DMS53 treated with DMSO at 0.1 percent for 48 hours (cell line): ENCODE results near the gene A3GALT2.
A peak's percentile ranks its signal among the peaks of the same experiment; 100 is the strongest.

Source experiments
- DNase-seq: peaks from one replicate; lab custom pipeline; 2025; ENCODE audit not compliant: unreplicated experiment; lab: John Stamatoyannopoulos, UW

The A3GALT2 gene

DNA sequence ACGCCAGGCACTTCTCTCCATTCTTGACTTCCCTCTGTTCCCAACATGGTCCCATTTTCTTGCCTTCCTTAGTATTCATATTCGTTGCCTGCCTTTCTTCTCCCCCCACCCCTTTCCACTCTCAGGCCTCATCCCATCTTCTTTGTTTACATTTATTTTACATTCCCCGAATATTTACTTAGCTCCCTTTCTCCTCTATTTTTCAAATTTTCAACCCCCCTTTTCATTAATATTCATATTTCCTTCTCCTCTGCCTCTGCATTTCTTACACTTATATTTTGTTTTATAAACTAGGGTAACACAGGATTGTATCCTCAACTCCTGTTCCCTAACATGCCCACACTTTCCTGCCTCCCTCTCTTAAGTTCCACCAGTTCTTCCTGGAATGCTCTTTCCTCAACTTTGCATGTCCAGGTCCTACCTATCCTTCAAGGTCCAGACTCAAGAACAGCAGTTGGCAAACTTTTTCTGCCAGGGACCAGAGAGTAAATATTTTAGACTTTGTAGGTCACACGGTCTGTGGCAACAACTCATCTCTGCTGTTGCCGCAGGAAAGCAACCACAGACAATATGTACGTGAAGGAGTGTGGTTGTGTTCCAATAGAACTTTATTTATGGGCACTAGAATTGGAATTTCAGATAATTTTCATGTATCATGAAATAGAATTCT lies 29.8 kb upstream of the A3GALT2 start:
- DNase-seq: no peak

DNA sequence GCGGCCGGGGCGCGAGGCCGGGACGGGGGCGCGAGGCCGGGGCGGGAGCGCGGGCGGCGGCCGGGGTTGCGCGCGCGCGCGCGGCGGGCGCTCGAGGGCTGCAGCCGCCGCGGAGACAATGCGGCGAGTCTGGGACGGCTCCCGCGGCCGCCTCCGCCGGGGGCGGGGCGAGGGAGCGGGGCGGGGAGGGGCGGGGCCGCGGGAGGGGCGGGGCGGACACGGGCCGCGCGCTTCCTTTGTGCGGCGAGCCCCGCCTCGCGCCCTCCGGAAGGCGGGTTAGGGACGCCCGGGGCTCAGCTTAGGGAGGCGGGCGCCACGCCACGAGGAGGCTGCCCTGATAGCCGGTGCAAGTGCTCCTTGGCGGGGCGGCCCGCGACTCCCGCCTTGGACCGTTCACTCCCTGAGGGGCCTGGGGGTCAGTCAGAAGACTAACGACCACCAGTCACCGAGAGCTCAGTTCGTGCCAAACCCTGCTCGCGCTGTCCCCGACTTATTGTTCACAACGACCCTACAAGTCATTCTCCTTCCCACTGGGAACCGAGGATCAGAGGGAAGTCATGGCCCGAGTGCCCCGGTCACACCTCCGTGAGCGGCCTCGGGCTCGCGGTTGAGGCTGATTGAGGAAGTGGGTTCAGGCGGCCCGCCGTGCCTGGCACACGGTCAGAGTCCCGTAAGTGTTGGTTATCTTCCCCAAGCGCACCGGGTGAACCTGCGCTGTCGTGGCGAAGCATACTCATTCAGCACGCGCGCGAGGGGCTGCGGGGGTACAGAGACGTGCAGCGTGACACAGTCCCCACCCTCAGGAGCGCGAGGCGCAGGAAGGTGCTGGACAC lies 29.1 kb upstream of the A3GALT2 start:
- DNase-seq: peak; percentile 74

DNA sequence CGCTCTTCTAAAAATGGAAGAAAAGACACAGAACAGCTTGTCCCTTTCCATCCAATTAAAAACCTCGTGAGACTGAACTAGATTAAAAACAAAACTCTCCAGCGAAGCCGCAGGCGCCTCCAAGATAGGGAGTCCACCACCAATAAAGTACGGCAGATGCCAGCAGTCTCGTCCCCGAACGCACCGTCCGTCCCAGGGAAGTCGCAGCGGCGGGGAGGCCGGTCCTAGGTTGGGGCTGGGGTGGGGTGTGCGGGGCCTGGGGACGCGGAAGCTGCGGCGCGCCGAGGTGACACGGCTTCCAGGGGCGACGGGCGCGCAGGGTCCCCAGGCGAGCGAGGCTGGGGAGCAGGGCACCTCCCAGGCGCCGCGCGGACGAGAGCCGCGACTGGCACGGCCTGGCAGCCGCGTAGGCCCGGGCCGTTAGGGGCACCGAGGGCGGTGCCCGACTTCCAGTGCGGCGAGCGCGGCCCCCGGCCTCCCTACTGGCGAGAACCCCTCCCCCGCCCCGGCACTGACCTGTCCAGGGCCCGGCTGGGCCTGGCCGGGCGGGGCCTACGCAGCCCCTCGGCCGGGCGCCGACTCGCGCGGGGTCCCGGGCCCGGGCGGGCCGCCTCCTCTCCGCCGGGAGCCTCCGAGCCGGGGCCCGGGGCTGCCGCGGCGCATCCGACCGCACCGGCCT lies 28.3 kb upstream of the A3GALT2 start:
- no peak for DNase-seq

DNA sequence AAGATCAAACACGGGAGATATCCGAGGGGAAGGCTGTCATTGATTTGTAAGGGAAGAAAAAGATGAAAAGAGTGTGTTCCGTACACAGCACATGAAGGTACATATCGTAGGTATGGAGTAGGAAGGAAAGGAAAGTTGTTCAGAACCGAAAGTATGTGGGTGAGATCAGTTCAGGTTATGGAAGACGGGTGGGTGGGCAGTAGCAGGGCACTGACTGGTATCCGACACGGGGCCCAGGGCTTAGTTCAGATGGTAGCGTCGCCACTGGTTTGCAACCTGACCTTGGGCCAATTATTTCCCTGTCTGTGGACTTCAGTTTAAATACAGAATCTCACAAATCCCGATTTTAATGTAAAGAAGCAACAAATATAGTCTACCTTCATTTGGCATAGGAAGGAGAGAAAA lies 27.8 kb upstream of the A3GALT2 start:
- no peak for DNase-seq

DNA sequence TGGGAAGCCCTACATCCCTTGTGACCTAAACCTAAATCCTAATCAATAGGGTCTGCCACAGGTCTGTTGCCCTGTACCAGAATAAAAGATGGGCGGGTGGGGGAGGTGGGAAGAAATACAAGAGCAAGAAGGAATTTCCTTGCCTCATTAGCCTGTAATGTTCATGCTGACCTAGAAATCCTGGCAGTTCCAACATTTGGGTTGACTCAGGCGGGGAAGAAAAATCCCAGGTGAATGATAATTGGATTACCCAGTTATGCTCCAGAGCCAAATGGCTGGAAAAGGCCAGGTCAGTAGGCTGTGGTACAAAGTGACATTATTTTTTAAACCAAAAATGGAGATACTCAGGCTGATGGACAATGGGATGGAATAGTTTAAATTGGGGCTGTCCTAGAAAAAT lies 27.3 kb upstream of the A3GALT2 start:
- DNase-seq: no peak

DNA sequence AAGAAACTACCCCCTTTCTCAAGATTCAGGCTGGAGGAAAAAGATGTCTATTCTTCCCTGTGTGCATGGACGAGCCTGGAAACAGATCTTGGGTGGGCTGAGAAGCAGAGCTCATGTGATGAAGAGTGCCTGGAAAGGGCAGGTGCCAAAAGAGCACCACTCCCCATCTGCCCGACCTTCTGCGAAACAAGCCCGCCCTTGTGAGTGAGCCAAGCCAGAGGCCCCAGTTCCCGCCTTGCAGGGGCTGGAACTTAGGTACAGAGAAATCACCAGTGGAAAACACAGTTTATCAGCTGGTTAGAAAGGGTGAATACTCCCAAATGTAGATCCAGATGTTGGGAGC lies 26.7 kb upstream of the A3GALT2 start:
- DNase-seq: no peak

DNA sequence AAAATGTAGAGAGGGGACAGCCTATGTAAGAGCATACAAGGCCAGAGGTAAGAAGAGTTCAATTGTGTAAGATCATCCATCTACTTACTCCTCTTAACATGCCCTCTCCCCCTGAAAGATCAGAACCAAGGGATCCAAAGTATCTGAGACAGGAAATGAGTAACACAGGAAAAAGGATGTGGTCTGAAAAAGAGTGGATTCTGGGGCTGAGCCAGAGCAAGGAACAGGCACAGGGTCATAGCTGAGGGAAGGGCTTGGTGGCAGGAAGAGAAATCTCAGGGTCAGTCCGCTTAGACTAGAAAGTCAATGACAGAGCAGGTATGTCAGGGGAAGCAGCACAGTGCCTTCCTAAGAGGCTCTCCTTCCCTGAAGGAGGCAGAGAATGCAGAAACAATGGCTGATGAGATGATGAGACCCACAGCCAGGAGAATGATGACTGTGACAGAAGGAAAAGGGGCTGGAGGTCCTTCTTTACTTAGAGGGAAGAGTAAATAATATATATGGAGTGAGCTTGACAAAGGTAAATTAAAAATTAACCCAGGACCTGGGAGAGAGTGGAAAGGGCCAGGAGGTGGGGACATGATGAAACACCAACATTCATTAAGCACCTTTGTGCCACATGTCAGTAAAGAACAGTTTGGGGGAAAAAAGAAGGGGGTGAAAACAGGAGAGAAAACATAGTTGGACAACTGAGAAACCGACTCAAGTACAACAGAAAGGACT lies 26.2 kb upstream of the A3GALT2 start:
- DNase-seq: peak; percentile 87

DNA sequence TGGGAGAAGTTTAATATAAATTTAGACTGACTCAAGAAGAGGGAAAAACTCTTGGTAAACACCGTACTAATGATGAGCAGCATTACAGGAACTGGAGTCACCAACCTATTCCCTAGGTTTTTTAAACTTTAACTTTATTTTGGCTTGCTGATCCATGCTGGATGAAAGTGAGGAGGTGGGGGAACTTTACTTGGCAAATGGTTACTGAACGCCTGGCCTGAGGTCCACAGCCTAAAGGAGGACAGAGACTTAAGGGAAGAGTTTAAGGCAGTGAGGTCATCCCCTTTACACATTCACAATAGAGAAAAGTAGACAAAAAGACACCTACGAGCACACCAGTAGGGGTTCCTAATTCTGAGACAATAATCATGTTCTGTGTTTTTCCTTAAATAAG lies 25.6 kb upstream of the A3GALT2 start:
- no peak for DNase-seq

DNA sequence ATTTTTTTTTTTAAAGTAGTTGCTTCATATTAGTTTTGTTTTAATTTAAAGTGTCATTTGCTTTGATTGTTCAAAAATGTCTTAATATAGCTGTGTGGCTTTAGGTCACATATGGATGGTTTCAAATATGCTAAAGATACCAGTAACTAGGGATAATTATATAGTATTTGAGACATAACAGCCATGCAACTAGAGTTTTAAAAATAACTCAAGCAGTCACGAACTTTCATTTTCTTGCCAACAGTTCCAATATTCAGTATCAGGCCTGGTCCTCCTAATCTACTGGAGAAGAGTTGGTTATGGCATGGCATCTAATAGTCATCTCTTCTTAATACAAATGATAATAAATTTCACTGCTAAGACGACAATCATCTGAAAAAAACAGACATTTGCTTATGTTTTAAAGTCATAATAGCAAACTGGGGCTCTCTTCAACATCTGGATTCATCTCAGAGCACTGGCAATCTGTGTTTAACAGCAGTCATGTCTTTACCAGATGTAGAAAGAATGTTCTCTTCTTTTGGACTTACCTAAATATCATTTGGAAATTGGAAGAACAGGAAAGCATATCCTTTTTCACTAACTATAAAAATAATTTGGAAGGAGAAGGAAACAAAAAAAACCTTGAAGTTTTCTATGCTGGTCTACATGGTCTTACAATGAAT lies 24.1 kb upstream of the A3GALT2 start:
- no peak for DNase-seq

DNA sequence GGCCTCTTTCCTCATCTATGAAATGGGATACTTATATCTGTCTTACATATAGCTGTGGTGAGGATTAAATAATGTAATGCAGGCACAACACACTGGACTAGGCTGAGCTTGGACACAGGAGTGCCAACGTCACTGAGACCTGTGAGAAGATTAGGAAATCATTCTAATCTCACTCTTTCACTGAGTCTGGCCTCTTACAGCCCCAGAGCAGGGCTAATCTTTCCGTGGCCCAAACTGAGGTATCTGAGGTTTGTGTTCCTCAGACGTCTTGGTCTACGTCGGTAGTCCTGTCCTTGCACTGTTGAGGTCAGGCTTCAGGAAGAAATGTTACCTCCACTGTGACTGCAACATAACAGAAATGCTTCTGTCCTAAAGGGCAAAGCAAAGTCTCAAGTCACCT lies 22.6 kb upstream of the A3GALT2 start:
- DNase-seq: no peak

DNA sequence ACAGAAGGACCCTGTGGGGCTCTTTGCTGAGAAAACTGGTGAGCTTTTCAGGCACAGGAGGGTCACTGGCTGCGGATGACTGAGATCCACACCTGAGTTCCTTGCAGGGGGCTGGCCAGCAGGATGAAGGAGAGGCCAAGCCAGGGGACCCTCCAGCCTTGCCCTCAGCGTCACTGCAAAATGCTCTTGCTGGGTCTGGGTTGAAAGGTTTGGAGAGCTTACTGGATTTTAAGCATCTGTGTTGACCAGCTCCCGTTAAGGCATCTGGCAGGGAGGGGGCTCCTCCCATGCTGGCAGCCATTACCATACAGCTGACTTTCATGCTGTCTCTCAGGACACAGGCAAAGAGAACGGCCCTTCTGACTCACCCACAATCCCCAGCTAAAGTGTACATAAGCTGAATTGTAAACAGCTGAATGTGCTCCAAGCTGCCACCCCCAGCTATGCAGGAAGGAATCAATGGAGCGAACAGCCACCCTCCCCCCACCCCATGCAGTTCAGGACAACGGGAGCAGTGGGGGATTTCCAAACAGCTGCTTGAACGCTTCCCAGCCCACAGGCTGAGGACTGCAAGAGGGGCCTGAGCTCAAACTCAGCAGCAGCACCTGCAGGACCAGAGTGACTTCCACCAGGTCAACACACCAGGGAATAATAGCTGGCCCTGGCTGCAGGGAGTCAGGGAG lies 21.3 kb upstream of the A3GALT2 start:
- peak; percentile 98 for DNase-seq

DNA sequence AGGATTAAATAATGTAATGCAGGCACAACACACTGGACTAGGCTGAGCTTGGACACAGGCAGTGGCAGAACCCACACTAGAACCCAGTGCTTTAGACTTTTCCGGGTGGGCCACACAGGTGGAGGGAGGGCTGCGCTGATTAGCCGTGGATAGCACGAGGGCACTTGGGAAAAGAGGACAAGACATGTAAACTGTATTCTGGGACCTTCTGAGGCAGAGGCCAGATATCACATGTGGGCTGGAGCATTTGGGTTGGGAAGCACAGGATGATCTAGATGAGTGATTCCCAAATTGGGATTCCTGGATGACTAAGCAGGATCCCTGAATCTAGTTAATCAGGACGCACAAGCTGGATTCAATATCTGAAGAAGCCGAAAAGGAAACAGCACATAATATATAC lies 20.3 kb upstream of the A3GALT2 start:
- DNase-seq: no peak

DNA sequence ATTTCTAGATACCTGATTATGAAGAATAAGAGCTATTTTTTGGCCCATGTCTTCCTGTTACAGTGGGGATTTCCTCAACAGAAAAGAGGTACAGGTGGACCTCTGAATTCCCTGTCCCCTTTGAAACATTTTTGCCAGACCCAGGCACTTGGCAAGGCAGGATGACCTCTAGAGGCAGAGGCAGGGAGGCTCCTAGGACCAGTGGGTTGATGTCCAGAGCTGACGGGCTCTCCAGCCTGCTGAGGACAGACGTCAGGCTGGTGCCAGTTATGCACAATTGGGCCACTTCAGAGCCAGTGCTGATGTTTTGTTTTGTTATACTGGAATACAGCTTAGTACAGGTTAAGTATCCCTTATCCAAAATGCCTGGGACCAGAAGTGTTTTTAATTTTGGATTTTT lies 18.5 kb upstream of the A3GALT2 start:
- no peak for DNase-seq

DNA sequence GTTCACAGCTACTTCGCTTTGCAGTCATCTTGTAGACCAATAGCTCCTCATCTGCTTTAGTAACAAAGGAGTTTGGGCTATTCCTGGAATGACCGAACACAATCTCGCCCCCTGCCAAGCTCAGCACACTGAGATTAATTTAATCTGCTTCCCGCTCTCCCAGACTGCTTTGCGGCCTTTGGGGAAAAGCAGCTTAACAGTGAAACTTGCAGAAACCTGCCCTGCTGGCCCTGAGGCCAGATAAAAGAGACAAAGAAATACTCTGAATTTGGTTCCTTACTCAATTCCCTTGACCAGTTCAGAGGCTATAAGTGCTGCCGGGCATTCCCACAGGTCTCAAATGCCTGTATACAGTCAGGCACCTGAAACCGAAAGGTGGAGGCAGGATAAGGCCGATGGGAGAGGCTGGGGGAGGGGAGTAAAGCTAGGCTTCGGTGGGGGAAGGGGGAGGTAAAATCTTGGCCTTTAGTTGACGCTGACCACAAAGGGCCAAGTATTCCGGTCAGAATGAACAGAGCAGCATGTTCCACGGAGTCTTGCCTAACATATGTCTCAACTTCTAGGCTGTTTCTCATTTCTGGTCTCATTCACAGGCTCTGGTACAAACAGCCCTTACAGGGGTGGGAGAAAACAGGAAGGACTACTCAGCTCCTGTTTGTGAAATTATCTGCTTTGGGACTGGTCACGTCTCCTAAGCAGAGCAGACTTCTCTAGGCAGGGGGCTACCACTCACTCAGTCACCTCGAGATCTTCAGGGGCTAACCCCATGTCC lies 17.7 kb upstream of the A3GALT2 start:
- DNase-seq: no peak

DNA sequence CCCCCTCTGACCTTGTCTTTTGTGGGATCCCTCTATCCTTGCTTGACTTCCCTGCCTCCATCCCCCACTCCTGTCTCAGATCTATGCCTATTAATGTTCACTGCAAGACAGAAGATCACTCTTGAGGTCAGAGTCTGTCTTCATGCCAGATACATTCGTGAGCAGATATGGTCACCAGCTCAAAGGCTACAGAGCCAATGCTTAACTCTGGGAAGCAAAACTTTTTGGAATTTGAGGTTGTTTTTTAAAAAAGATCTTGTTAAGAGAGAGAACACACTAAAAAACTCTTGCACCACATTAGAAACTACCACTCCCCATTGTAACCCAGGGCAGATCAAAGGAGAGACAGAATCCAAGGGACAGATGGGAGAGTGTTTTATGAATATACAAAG lies 17.1 kb upstream of the A3GALT2 start:
- DNase-seq: no peak

DNA sequence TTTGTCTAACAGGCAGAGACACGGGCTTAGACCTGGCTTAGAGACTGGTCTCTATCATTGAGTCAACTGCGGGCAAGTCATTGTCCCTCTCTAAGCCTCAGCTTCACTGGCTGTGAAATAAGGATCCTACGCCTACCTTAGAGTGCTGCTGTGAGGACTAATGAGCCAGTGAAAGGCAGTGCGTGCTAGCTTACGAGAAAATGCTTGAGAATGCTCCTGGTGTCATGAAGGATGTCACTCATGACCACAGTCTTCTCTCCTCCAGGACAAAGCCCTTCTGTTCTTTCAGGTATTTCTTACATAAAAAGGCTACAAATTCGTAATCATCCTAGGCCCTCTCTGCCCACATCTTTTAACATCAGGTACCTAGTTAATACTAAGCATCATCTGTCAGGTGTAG lies 16.5 kb upstream of the A3GALT2 start:
- DNase-seq: no peak

DNA sequence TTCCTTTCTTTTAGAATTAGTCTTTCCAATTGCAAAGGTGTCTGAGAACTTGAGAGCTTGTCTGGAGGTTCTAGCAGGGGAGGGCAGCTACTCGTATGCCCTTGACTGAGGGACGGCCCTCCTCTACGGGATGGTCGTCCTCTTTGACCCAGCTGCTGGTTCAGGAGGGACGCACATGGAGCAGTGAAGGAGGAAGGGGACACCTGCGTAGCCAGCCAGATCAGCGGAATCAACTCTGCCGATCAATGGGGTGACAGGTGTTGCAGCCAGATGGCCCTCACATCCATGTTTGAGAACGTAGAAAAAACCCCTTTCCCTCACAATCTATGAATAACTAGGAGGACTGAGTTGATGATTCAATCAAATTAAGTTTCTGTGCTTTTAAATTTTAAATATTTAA lies 15.7 kb upstream of the A3GALT2 start:
- no peak for DNase-seq

DNA sequence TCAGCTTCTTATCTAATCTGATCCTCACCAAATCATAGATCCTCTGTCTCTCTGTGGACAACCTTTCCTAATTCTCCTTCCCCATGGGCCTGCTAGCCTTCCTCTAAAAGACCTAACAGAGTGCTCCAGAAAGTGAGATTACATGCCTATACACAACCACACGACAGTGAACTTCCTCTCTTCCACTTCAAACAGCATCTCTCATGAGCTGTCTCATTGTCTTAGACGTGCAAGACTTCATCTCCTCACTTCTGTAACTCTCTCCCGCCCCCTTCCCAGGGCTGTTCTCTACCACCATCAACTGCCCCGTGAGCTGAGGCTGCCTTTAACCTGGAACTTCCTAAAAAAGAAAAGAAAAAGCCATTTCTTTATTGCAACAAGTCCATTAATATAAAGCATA lies 14.1 kb upstream of the A3GALT2 start:
- no peak for DNase-seq

DNA sequence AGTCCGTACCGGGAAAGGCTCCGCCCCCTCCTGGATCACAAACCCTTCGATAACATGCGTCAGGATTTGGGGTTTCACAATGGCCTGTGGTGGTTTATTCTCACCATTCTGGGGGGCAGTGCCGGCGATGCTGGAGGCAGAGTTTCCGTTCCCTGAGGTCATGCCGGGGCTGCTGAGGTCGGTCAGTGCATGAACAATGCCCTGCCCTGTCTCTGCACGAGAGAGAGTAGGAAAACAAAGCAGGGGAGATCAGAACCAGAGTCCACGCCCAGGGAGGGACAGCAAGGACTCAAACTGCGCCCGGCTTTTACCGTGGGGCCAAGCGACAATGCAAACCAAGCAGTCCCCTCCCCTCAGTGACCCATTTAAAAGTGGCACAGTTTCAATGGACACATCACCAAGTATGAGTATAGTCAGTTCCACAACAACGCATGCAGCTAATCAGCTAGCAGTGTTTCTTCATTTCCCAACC lies 13.2 kb upstream of the A3GALT2 start:
- no peak for DNase-seq

DNA sequence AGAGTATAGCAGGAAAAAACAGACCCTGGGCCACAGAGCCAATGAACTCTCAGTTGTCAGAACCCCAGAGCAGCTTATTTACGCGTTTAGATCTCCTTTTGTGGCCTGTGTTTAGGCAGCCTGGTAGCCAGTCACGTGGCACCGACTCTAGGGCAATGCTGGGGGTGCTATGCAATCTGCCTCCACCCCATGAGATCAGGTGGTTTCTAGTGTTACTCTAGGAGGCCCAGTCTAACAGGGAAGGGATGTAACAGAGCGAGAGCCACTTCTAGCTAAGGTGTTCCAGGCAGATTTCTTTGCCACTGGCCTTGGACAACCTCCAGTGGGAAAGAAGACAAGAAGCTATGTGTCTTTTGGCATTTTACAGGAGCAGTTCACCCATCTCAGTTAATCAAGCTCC lies 12.0 kb upstream of the A3GALT2 start:
- DNase-seq: no peak
